K562 (cell line): ENCODE measurements around the gene MAP2K7. TPM values are rescaled to one million over a fixed set of nuclear protein-coding genes. Genes with fewer than 3 reads are reported as not detected.

Source experiments
- ARID2 ChIP-seq: fragments of 450-650 bp; IDR thresholded peaks from 2 replicates; pipeline ENCODE4 v1.6.1; 2017; ENCODE audit warnings: antibody characterized with exemption, mild to moderate bottlenecking
- ATF7 ChIP-seq: fragments of 450-650 bp; IDR thresholded peaks from 2 replicates; pipeline ENCODE4 v1.7.1; 2014; ENCODE audit warnings: mild to moderate bottlenecking, moderate library complexity
- KLF10 ChIP-seq: fragments of 250-450 bp; sonication (Bioruptor Pico); IDR thresholded peaks from 2 replicates; pipeline ENCODE4 v1.6.1; 2021; ENCODE audit warnings: matching md5 sums
- KLF13 ChIP-seq: fragments of 450-650 bp; IDR thresholded peaks from 2 replicates; pipeline ENCODE4 v1.6.1; 2016; ENCODE audit warnings: missing genetic modification characterization, low read depth, mild to moderate bottlenecking, missing compliant biosample characterization, moderate library complexity, borderline replicate concordance
- NFE2 ChIP-seq: IDR thresholded peaks from 2 replicates; pipeline ENCODE4 v1.6.1; 2014; ENCODE audit warnings: antibody characterized with exemption, low read depth
- NR3C1 ChIP-seq: sonication (generic); formaldehyde crosslinking; IDR thresholded peaks from 2 replicates; pipeline ENCODE4 v1.8.1; 2022; ENCODE audit warnings: missing genetic modification reagents
- PTBP1 ChIP-seq: fragments of 200-400 bp; formaldehyde crosslinking; IDR thresholded peaks from 2 replicates; pipeline ENCODE4 v1.6.1; 2017; ENCODE audit warnings: low read depth, low read length
- RBM15 ChIP-seq: fragments of 200-400 bp; formaldehyde crosslinking; IDR thresholded peaks from 2 replicates; pipeline ENCODE4 v1.6.1; 2018; ENCODE audit warnings: mild to moderate bottlenecking, low read length, moderate library complexity; ENCODE audit not compliant: insufficient read depth
- RBM22 ChIP-seq: fragments of 200-400 bp; formaldehyde crosslinking; IDR thresholded peaks from 2 replicates; pipeline ENCODE4 v1.6.1; 2018; ENCODE audit warnings: low read length, low read depth; ENCODE audit not compliant: poor library complexity, severe bottlenecking
- TFAM ChIP-seq: fragments of 250-450 bp; sonication (Bioruptor Pico); conservative IDR thresholded peaks from 2 replicates; pipeline ENCODE4 v1.5.0; 2021; ENCODE audit warnings: mild to moderate bottlenecking, moderate library complexity
- ZKSCAN8 ChIP-seq: fragments of 200-800 bp; sonication (Bioruptor generic); IDR thresholded peaks from 2 replicates; pipeline ENCODE4 v1.6.1; 2016; ENCODE audit warnings: missing genetic modification characterization, missing compliant biosample characterization
- ZNF445 ChIP-seq: fragments of 250-450 bp; sonication (Bioruptor Pico); IDR thresholded peaks from 2 replicates; pipeline ENCODE4 v1.4.0; 2020; ENCODE audit warnings: low read depth, mild to moderate bottlenecking, moderate library complexity
- ZNF717 ChIP-seq: fragments of 250-450 bp; sonication (Bioruptor Pico); IDR thresholded peaks from 2 replicates; pipeline ENCODE4 v1.5.0; 2021
- polyA plus RNA-seq, 8 experiments: library from polyadenylated mRNA; depleted of rRNA in 4 of 8; stranded (reverse) in 5 of 8; unstranded in 3 of 8; fragments of >200 nt; fragmentation: Nextera tagmentation in 2 of 8; fragmentation: Illumina TruSeq in 1 of 8; extraction: Ambion mirVana in 2 of 8; extraction: Trizol in 1 of 8; gene quantifications; 2 replicates each; pipeline versions ENCODE4 v1.2.1 to v1.2.3, GENCODE V29; 2011 to 2014; ENCODE audit warnings: inconsistent platforms in 1 of 8, missing spikeins in 1 of 8
- total RNA-seq, 7 experiments: library from RNA; depleted of rRNA in 6 of 7; stranded (reverse); fragments of >200 nt in 6 of 7; fragmentation: Illumina TruSeq in 2 of 7; extraction: Trizol in 2 of 7; gene quantifications; 2 replicates each; pipeline versions ENCODE4 v1.2.1 to v1.2.3, GENCODE V29; 2011 to 2021; ENCODE audit warnings: low replicate concordance in 1 of 7
- TF ChIP-seq, protein P1 (sequence below): fragments of 450-650 bp; IDR thresholded peaks from 2 replicates; pipeline ENCODE4 v1.6.1; 2017; ENCODE audit warnings: mild to moderate bottlenecking, moderate library complexity
- TF ChIP-seq, protein P2 (sequence below), 2 experiments: fragments of 150-350 bp in 1 of 2; IDR thresholded peaks; 2 replicates each; pipeline ENCODE4 v1.6.1; 2012 to 2016; ENCODE audit warnings: low read depth in 2 of 2, low read length in 2 of 2, mild to moderate bottlenecking in 1 of 2, moderate library complexity in 1 of 2
- TF ChIP-seq, protein P3 (sequence below): sonication (generic); formaldehyde crosslinking; IDR thresholded peaks from 2 replicates; pipeline ENCODE4 v1.8.0; 2022; ENCODE audit warnings: mild to moderate bottlenecking, low read depth, missing genetic modification reagents
- TF ChIP-seq, protein P4 (sequence below): sonication (generic); formaldehyde crosslinking; IDR thresholded peaks from 2 replicates; pipeline ENCODE4 v1.8.0; 2023; ENCODE audit warnings: mild to moderate bottlenecking, missing genetic modification reagents
- TF ChIP-seq, protein P5 (sequence below): fragments of 250-450 bp; sonication (Bioruptor Pico); IDR thresholded peaks from 2 replicates; pipeline ENCODE4 v1.4.0; 2020; ENCODE audit warnings: borderline replicate concordance

MAP2K7 gene
- total and polyA plus RNA-seq, 9 of the 15 experiments (the other 6 are each of a cell fraction or from before 2014, with no cell fraction given) = 0.51 to 45.8 (median 14.1) TPM

DNA sequence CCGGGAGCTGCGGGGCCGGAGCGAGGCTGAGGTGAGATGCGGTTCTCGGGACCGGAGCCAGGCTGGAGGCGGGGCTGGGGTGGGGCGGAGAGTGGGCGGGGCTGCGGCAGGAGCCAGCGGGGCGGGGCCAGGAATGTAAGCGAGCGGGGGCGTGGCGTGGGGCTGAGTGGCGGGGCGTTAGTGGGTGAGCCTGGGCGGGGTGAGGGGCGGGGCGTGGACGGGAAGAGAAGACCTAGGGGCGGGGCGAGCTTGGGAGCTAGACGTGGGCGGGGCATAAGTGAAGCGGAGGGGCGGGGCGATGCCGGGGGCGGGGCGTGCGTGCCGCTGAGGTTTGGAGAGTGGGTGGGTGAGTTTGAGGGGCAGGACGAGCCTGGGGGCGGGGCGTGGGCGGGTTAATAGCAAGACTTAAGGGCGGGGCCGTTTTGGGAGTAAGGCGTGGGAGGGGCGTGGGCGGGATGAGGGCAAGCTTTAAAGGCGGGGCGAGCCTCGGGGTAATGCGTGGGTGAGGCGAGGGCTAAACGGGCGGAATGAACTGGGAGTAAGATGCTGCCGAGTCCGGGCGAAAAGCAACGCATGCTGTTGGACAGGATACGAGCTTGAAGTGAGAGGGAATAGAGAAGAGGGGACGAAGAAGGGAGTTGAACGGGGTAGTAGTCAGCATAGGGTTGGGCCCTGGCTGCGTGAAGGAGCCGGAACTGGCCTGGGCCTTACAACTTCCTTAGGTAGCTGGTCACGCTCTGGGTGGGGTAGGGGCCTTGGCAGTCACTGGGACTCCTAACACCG lies 17.0 kb downstream of the MAP2K7 start (continued):
- TF ChIP-seq NFE2 (no peak), RBM22 (no peak), ZNF717 (CRISPR knock-in tag) (no peak), ZKSCAN8 (CRISPR knock-in tag) (no peak), ATF7 (peak; percentile 11; the same call in 1 of the 2 replicates), TFAM (CRISPR knock-in tag) (no peak), PTBP1 (no peak), ARID2 (no peak), NR3C1 (CRISPR knock-in tag) (no peak), KLF10 (CRISPR knock-in tag) (no peak), KLF13 (tag) (no peak), RBM15 (no peak), ZNF445 (no peak)
- TF ChIP-seq, protein P1, sequence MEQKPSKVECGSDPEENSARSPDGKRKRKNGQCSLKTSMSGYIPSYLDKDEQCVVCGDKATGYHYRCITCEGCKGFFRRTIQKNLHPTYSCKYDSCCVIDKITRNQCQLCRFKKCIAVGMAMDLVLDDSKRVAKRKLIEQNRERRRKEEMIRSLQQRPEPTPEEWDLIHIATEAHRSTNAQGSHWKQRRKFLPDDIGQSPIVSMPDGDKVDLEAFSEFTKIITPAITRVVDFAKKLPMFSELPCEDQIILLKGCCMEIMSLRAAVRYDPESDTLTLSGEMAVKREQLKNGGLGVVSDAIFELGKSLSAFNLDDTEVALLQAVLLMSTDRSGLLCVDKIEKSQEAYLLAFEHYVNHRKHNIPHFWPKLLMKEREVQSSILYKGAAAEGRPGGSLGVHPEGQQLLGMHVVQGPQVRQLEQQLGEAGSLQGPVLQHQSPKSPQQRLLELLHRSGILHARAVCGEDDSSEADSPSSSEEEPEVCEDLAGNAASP = no peak
- TF ChIP-seq, protein P2, sequence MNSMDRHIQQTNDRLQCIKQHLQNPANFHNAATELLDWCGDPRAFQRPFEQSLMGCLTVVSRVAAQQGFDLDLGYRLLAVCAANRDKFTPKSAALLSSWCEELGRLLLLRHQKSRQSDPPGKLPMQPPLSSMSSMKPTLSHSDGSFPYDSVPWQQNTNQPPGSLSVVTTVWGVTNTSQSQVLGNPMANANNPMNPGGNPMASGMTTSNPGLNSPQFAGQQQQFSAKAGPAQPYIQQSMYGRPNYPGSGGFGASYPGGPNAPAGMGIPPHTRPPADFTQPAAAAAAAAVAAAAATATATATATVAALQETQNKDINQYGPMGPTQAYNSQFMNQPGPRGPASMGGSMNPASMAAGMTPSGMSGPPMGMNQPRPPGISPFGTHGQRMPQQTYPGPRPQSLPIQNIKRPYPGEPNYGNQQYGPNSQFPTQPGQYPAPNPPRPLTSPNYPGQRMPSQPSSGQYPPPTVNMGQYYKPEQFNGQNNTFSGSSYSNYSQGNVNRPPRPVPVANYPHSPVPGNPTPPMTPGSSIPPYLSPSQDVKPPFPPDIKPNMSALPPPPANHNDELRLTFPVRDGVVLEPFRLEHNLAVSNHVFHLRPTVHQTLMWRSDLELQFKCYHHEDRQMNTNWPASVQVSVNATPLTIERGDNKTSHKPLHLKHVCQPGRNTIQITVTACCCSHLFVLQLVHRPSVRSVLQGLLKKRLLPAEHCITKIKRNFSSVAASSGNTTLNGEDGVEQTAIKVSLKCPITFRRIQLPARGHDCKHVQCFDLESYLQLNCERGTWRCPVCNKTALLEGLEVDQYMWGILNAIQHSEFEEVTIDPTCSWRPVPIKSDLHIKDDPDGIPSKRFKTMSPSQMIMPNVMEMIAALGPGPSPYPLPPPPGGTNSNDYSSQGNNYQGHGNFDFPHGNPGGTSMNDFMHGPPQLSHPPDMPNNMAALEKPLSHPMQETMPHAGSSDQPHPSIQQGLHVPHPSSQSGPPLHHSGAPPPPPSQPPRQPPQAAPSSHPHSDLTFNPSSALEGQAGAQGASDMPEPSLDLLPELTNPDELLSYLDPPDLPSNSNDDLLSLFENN (IDR thresholded peaks at IDR 0.05; ENCODE audit: low read depth in 2 of 2, low read length in 2 of 2) = 0 out of 4 replicates have a peak, but pooled peaks of 1 of the 2 experiments have one; percentile 31
- TF ChIP-seq, protein P3, sequence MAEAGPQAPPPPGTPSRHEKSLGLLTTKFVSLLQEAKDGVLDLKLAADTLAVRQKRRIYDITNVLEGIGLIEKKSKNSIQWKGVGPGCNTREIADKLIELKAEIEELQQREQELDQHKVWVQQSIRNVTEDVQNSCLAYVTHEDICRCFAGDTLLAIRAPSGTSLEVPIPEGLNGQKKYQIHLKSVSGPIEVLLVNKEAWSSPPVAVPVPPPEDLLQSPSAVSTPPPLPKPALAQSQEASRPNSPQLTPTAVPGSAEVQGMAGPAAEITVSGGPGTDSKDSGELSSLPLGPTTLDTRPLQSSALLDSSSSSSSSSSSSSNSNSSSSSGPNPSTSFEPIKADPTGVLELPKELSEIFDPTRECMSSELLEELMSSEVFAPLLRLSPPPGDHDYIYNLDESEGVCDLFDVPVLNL (CRISPR knock-in tag) = no peak
- TF ChIP-seq, protein P4, sequence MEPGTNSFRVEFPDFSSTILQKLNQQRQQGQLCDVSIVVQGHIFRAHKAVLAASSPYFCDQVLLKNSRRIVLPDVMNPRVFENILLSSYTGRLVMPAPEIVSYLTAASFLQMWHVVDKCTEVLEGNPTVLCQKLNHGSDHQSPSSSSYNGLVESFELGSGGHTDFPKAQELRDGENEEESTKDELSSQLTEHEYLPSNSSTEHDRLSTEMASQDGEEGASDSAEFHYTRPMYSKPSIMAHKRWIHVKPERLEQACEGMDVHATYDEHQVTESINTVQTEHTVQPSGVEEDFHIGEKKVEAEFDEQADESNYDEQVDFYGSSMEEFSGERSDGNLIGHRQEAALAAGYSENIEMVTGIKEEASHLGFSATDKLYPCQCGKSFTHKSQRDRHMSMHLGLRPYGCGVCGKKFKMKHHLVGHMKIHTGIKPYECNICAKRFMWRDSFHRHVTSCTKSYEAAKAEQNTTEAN (CRISPR knock-in tag) = no peak
- TF ChIP-seq, protein P5, sequence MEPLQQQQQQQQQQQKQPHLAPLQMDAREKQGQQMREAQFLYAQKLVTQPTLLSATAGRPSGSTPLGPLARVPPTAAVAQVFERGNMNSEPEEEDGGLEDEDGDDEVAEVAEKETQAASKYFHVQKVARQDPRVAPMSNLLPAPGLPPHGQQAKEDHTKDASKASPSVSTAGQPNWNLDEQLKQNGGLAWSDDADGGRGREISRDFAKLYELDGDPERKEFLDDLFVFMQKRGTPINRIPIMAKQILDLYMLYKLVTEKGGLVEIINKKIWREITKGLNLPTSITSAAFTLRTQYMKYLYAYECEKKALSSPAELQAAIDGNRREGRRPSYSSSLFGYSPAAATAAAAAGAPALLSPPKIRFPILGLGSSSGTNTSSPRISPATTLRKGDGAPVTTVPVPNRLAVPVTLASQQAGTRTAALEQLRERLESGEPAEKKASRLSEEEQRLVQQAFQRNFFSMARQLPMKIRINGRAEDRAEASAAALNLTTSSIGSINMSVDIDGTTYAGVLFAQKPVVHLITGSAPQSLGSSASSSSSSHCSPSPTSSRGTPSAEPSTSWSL (CRISPR knock-in tag) = no peak
